ENCODE data around the gene TPBGL. TPM values are rescaled to one million over a fixed set of nuclear protein-coding genes. Genes with fewer than 3 reads are reported as not detected.

Gene TPBGL
- total and polyA plus RNA-seq, 4 donors: 0.11 to 3.3 (median 1.6) TPM

GRCh38 chr11:75198278-75198973 is 42.1 kb upstream of the TPBGL start:
- Histone ChIP-seq H3K27me3 (ENCODE audit: control insufficient read depth, insufficient read depth, low read length) (no peaks in the 10 kb centered on the region), H3K27ac (ENCODE audit: low read depth, low read length) (no peak overlapping the region), H3K4me1 (ENCODE audit: control insufficient read depth, insufficient read depth, low read length) (peaks cover 18% of the 10 kb centered on the region), H3K36me3 (ENCODE audit: control insufficient read depth, insufficient read depth, low read length) (peaks cover under 1% of the 10 kb centered on the region), H3K4me3 (ENCODE audit: low read depth, low read length) (no peak overlapping the region), H3K9me3 (ENCODE audit: control insufficient read depth, insufficient read depth, low read length) (no peaks in the 10 kb centered on the region)
- WGBS (ENCODE audit: insufficient coverage): 77% methylated on average over 6 of the region's 7 CpGs
- DNase-seq (ENCODE audit: low read depth in 4 of 6, low spot score in 6 of 6): no peak

- Histone ChIP-seq H3K27ac (ENCODE audit: low read depth, low read length) (no peak overlapping the region), H3K4me3 (ENCODE audit: low read depth, low read length) (no peak overlapping the region)
- 89% methylated on average over 3 of the region's 5 CpGs for WGBS (ENCODE audit: insufficient coverage)
Observed at GRCh38 chr11:75199412-75199955, 41.1 kb upstream of the TPBGL start.

GRCh38 chr11:75200051-75200450 is 40.5 kb upstream of the TPBGL start:
- Histone ChIP-seq H3K36me3 (ENCODE audit: control insufficient read depth, insufficient read depth, low read length) (no peaks in the 10 kb centered on the region), H3K9me3 (ENCODE audit: control insufficient read depth, insufficient read depth, low read length) (no peaks in the 10 kb centered on the region), H3K27me3 (ENCODE audit: control insufficient read depth, insufficient read depth, low read length) (no peaks in the 10 kb centered on the region), H3K4me1 (ENCODE audit: control insufficient read depth, insufficient read depth, low read length) (peaks cover 15% of the 10 kb centered on the region), H3K27ac (ENCODE audit: low read depth, low read length) (no peak overlapping the region), H3K4me3 (ENCODE audit: low read depth, low read length) (no peak overlapping the region)
- no peak for DNase-seq (ENCODE audit: low read depth in 4 of 6, low spot score in 6 of 6)
- 73% methylated on average over 7 of the region's 10 CpGs for WGBS (ENCODE audit: insufficient coverage)

More at GRCh38 chr11:75199412-75199955, 41.1 kb upstream of the TPBGL start:
- Histone ChIP-seq H3K27me3 (ENCODE audit: control insufficient read depth, insufficient read depth, low read length) (no peaks in the 10 kb centered on the region), H3K36me3 (ENCODE audit: control insufficient read depth, insufficient read depth, low read length) (no peaks in the 10 kb centered on the region), H3K4me1 (ENCODE audit: control insufficient read depth, insufficient read depth, low read length) (peaks cover 18% of the 10 kb centered on the region), H3K9me3 (ENCODE audit: control insufficient read depth, insufficient read depth, low read length) (no peaks in the 10 kb centered on the region)
- DNase-seq (ENCODE audit: low read depth in 4 of 6, low spot score in 6 of 6): no peak

GRCh38 chr11:75200531-75200930 is 40.0 kb upstream of the TPBGL start:
- DNase-seq (ENCODE audit: low read depth in 4 of 6, low spot score in 6 of 6): no peak
- Histone ChIP-seq H3K4me3 (ENCODE audit: low read depth, low read length) (no peak overlapping the region), H3K27me3 (ENCODE audit: control insufficient read depth, insufficient read depth, low read length) (no peaks in the 10 kb centered on the region), H3K36me3 (ENCODE audit: control insufficient read depth, insufficient read depth, low read length) (no peaks in the 10 kb centered on the region), H3K4me1 (ENCODE audit: control insufficient read depth, insufficient read depth, low read length) (peaks cover 13% of the 10 kb centered on the region), H3K27ac (ENCODE audit: low read depth, low read length) (no peak overlapping the region), H3K9me3 (ENCODE audit: control insufficient read depth, insufficient read depth, low read length) (no peaks in the 10 kb centered on the region)
- WGBS (ENCODE audit: insufficient coverage): 93% methylated on average over 1 of the region's 2 CpGs

- no CpG with 5 or more reads among the region's 3 CpGs for WGBS (ENCODE audit: insufficient coverage)
- H3K27ac ChIP-seq (ENCODE audit: low read depth, low read length): no peak overlapping the region
- H3K27me3 ChIP-seq (ENCODE audit: control insufficient read depth, insufficient read depth, low read length): no peaks in the 10 kb centered on the region
- no peak overlapping the region for H3K4me3 ChIP-seq (ENCODE audit: low read depth, low read length)
- H3K9me3 ChIP-seq (ENCODE audit: control insufficient read depth, insufficient read depth, low read length): no peaks in the 10 kb centered on the region
- peaks cover 2% of the 10 kb centered on the region for H3K4me1 ChIP-seq (ENCODE audit: control insufficient read depth, insufficient read depth, low read length)
- no peak for DNase-seq (ENCODE audit: low read depth in 4 of 6, low spot score in 6 of 6)
- H3K36me3 ChIP-seq (ENCODE audit: control insufficient read depth, insufficient read depth, low read length): no peaks in the 10 kb centered on the region
Observed at GRCh38 chr11:75201771-75202170, 38.8 kb upstream of the TPBGL start.

GRCh38 chr11:75202195-75202594 is 38.4 kb upstream of the TPBGL start:
- Histone ChIP-seq H3K9me3 (ENCODE audit: control insufficient read depth, insufficient read depth, low read length) (no peaks in the 10 kb centered on the region), H3K27ac (ENCODE audit: low read depth, low read length) (no peak overlapping the region), H3K27me3 (ENCODE audit: control insufficient read depth, insufficient read depth, low read length) (no peaks in the 10 kb centered on the region), H3K4me3 (ENCODE audit: low read depth, low read length) (no peak overlapping the region), H3K36me3 (ENCODE audit: control insufficient read depth, insufficient read depth, low read length) (no peaks in the 10 kb centered on the region), H3K4me1 (ENCODE audit: control insufficient read depth, insufficient read depth, low read length) (peaks cover 2% of the 10 kb centered on the region)
- DNase-seq (ENCODE audit: low read depth in 4 of 6, low spot score in 6 of 6): no peak
- WGBS (ENCODE audit: insufficient coverage): 96% methylated on average over 6 of the region's 6 CpGs

- no peak overlapping the region for H3K27ac ChIP-seq (ENCODE audit: low read depth, low read length)
- 87% methylated on average over 13 of the region's 13 CpGs for WGBS (ENCODE audit: insufficient coverage)
- no peak for DNase-seq (ENCODE audit: low read depth in 4 of 6, low spot score in 6 of 6)
Observed at GRCh38 chr11:75203138-75203537, 37.4 kb upstream of the TPBGL start.

GRCh38 chr11:75203641-75204011 is 36.9 kb upstream of the TPBGL start:
- Histone ChIP-seq H3K4me3 (ENCODE audit: low read depth, low read length) (no peak overlapping the region), H3K9me3 (ENCODE audit: control insufficient read depth, insufficient read depth, low read length) (no peaks in the 10 kb centered on the region), H3K4me1 (ENCODE audit: control insufficient read depth, insufficient read depth, low read length) (peaks cover 2% of the 10 kb centered on the region), H3K36me3 (ENCODE audit: control insufficient read depth, insufficient read depth, low read length) (no peaks in the 10 kb centered on the region), H3K27me3 (ENCODE audit: control insufficient read depth, insufficient read depth, low read length) (no peaks in the 10 kb centered on the region), H3K27ac (ENCODE audit: low read depth, low read length) (no peak overlapping the region)
- 100% methylated on average over 2 of the region's 2 CpGs for WGBS (ENCODE audit: insufficient coverage)
- DNase-seq (ENCODE audit: low read depth in 4 of 6, low spot score in 6 of 6): no peak

More at GRCh38 chr11:75203138-75203537, 37.4 kb upstream of the TPBGL start:
- H3K27me3 ChIP-seq (ENCODE audit: control insufficient read depth, insufficient read depth, low read length): no peaks in the 10 kb centered on the region
- H3K36me3 ChIP-seq (ENCODE audit: control insufficient read depth, insufficient read depth, low read length): no peaks in the 10 kb centered on the region
- H3K4me3 ChIP-seq (ENCODE audit: low read depth, low read length): no peak overlapping the region
- H3K4me1 ChIP-seq (ENCODE audit: control insufficient read depth, insufficient read depth, low read length): peaks cover 2% of the 10 kb centered on the region
- H3K9me3 ChIP-seq (ENCODE audit: control insufficient read depth, insufficient read depth, low read length): no peaks in the 10 kb centered on the region

GRCh38 chr11:75204012-75204674 is 36.4 kb upstream of the TPBGL start:
- Histone ChIP-seq H3K27me3 (ENCODE audit: control insufficient read depth, insufficient read depth, low read length) (peaks cover 2% of the 10 kb centered on the region), H3K27ac (ENCODE audit: low read depth, low read length) (no peak overlapping the region)
- 84% methylated on average over 10 of the region's 10 CpGs for WGBS (ENCODE audit: insufficient coverage)

More at GRCh38 chr11:75204012-75204674, 36.4 kb upstream of the TPBGL start:
- no peak for DNase-seq (ENCODE audit: low read depth in 4 of 6, low spot score in 6 of 6)
- Histone ChIP-seq H3K36me3 (ENCODE audit: control insufficient read depth, insufficient read depth, low read length) (no peaks in the 10 kb centered on the region), H3K4me3 (ENCODE audit: low read depth, low read length) (no peak overlapping the region), H3K9me3 (ENCODE audit: control insufficient read depth, insufficient read depth, low read length) (no peaks in the 10 kb centered on the region), H3K4me1 (ENCODE audit: control insufficient read depth, insufficient read depth, low read length) (peaks cover 2% of the 10 kb centered on the region)
